ENCODE data around the gene ZEB2. TPM values are rescaled to one million over a fixed set of nuclear protein-coding genes. Genes with fewer than 3 reads are reported as not detected.

Gene ZEB2
- total RNA-seq, 4 donors from 2014 or later = 19.8 to 69.6 (median 42.9) TPM

DNA sequence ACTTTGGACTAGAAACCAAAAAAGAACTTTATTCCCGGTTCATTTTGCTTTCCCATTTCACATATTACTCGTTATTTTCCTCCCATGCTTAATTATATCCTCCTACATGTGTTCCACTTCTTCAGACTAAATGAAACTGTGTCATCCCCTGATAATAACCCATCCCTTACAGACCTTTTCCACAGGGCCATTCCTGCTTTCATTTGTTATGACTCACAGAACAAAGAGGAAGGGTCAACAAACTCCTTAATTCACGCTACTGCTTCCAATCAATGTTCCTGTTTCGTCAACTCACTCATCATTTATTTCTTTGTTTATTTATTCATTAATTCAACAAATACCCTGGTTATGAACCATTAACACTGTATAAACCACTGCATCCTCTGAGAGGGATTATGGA is 104.5 kb downstream of the ZEB2 start:
- H3K27ac ChIP-seq = peak overlapping the region in 1 of 4 donors; percentile 31
- H3K9me3 ChIP-seq = no peaks in the 10 kb centered on the region
- intact Hi-C loops (cut with DNase I; ENCODE audit: low total_unique reads) = no loop called here
- H3K36me3 ChIP-seq = peaks cover 0 to 6% (median 0%) of the 10 kb centered on the region in 4 donors
- in situ Hi-C loops (cut with MboI; ENCODE audit: low pct_ligation_motif_present in 1 of 4, low pct_unique_long_range_greater_than_20kb in 1 of 4, low sequenced_read_pairs in 3 of 4) = no loop called here
- H3K27me3 ChIP-seq = no peaks in the 10 kb centered on the region
- H3K4me3 ChIP-seq = no peak overlapping the region
- peaks cover 0 to 12% (median 0%) of the 10 kb centered on the region in 4 donors for H3K4me1 ChIP-seq
- TF ChIP-seq POLR2AphosphoS5 (IDR thresholded peaks at IDR 0.05) = no peak
- no peak for TF ChIP-seq EP300 (IDR thresholded peaks at IDR 0.05; ENCODE audit: low read depth)
- no peak for TF ChIP-seq CTCF (IDR thresholded peaks at IDR 0.05)
- no peak for TF ChIP-seq POLR2A (IDR thresholded peaks at IDR 0.05)
- no peak for DNase-seq
- 82 to 97% methylated on average over 2 to 4 of the region's 4 CpGs for WGBS, 2 donors (ENCODE audit: low coverage in 1 of 2)

GRCh38 chr2:144414324-144414845 is 105.5 kb downstream of the ZEB2 start:
- H3K9me3 ChIP-seq = no peaks in the 10 kb centered on the region
- intact Hi-C loops (cut with DNase I; ENCODE audit: low total_unique reads) (no loop called here), in situ Hi-C loops (cut with MboI; ENCODE audit: low pct_ligation_motif_present in 1 of 4, low pct_unique_long_range_greater_than_20kb in 1 of 4, low sequenced_read_pairs in 3 of 4) (no loop called here)
- H3K4me1 ChIP-seq = peaks cover 0 to 12% (median 0%) of the 10 kb centered on the region in 4 donors
- WGBS, 2 donors (ENCODE audit: low coverage in 1 of 2) = 83 to 85% methylated on average over 1 to 5 of the region's 5 CpGs
- H3K4me3 ChIP-seq = no peak overlapping the region
- peaks cover 0 to 6% (median 0%) of the 10 kb centered on the region in 4 donors for H3K36me3 ChIP-seq
- peak overlapping the region; percentile 27 to 60 (median 56) for H3K27ac ChIP-seq
- no peak for DNase-seq
- no peak for TF ChIP-seq EP300 (IDR thresholded peaks at IDR 0.05; ENCODE audit: low read depth)
- TF ChIP-seq CTCF (IDR thresholded peaks at IDR 0.05) = no peak
- peak; percentile 13 to 35 (median 22) for TF ChIP-seq POLR2AphosphoS5 (IDR thresholded peaks at IDR 0.05)
- TF ChIP-seq POLR2A (IDR thresholded peaks at IDR 0.05) = no peak
- no peaks in the 10 kb centered on the region for H3K27me3 ChIP-seq

DNA sequence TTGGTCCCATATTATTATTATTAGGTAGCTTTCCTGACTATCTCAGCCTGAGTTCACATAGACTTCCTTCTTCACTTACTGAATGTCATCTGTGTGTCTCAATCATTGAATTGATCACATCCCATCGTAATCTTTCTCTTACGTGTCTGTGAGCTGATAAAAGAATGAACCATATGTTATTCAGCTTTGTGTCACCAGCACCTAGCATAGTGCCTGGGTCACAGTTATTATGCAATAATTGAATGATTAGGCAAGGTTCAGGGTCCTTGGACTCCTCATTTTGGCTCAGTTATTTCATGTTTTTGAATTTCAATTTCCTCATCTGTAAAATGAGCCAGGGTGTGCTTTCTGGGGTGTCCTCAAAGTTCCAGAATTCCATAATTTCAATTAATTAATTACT is 107.2 kb downstream of the ZEB2 start:
- WGBS, 2 donors (ENCODE audit: low coverage in 1 of 2) = 95% methylated on average over 2 of the region's 2 CpGs; no CpG with 5 or more reads in 1 of the 2 donors
- no peak for DNase-seq
- Histone ChIP-seq H3K9me3 (no peaks in the 10 kb centered on the region), H3K27ac (peak overlapping the region in 2 of 4 donors; percentile 55 to 57), H3K27me3 (no peaks in the 10 kb centered on the region), H3K36me3 (peaks cover 0 to 6% (median 0%) of the 10 kb centered on the region in 4 donors), H3K4me1 (peaks cover 0 to 12% (median 0%) of the 10 kb centered on the region in 4 donors), H3K4me3 (no peak overlapping the region)
- in situ Hi-C loops (cut with MboI; ENCODE audit: low pct_ligation_motif_present in 1 of 4, low pct_unique_long_range_greater_than_20kb in 1 of 4, low sequenced_read_pairs in 3 of 4) = no loop called here
- intact Hi-C loops (cut with DNase I; ENCODE audit: low total_unique reads) = no loop called here
- TF ChIP-seq POLR2A (IDR thresholded peaks at IDR 0.05) (no peak), CTCF (IDR thresholded peaks at IDR 0.05) (no peak), EP300 (IDR thresholded peaks at IDR 0.05; ENCODE audit: low read depth) (no peak), POLR2AphosphoS5 (IDR thresholded peaks at IDR 0.05) (no peak)

GRCh38 chr2:144411473-144411872 is 108.4 kb downstream of the ZEB2 start:
- DNase-seq = no peak
- no peaks in the 10 kb centered on the region for H3K9me3 ChIP-seq
- WGBS, 2 donors (ENCODE audit: low coverage in 1 of 2) = 83 to 87% methylated on average over 4 to 7 of the region's 7 CpGs
- peaks cover 0 to 4% (median 0%) of the 10 kb centered on the region in 4 donors for H3K36me3 ChIP-seq
- no peaks in the 10 kb centered on the region for H3K27me3 ChIP-seq
- H3K4me3 ChIP-seq = no peak overlapping the region
- H3K27ac ChIP-seq = no peak overlapping the region
- intact Hi-C loops (cut with DNase I; ENCODE audit: low total_unique reads) (no loop called here), in situ Hi-C loops (cut with MboI; ENCODE audit: low pct_ligation_motif_present in 1 of 4, low pct_unique_long_range_greater_than_20kb in 1 of 4, low sequenced_read_pairs in 3 of 4) (no loop called here)
- TF ChIP-seq POLR2AphosphoS5 (IDR thresholded peaks at IDR 0.05) (no peak), CTCF (IDR thresholded peaks at IDR 0.05) (no peak), POLR2A (IDR thresholded peaks at IDR 0.05) (no peak), EP300 (IDR thresholded peaks at IDR 0.05; ENCODE audit: low read depth) (no peak)
- peaks cover 0 to 12% (median 0%) of the 10 kb centered on the region in 4 donors for H3K4me1 ChIP-seq

Measured in transverse colon (tissue), 4 donors.